Ishikawa (cell line): ENCODE measurements around the gene MBTPS1.

Source experiments
- CREB1 ChIP-seq: IDR thresholded peaks from 2 replicates; pipeline ENCODE4 v1.6.1; 2012; ENCODE audit warnings: low read depth
- EGR1 ChIP-seq: IDR thresholded peaks from 2 replicates; pipeline ENCODE4 v1.6.1; 2012
- EP300 ChIP-seq: IDR thresholded peaks from 2 replicates; pipeline ENCODE4 v1.6.1; 2012; ENCODE audit warnings: borderline replicate concordance
- FOXM1 ChIP-seq: IDR thresholded peaks from 2 replicates; pipeline ENCODE4 v1.6.1; 2012; ENCODE audit warnings: low read depth, borderline replicate concordance
- NFIC ChIP-seq: IDR thresholded peaks from 2 replicates; pipeline ENCODE4 v1.6.1; 2012
- RAD21 ChIP-seq: IDR thresholded peaks from 2 replicates; pipeline ENCODE4 v1.6.1; 2012; ENCODE audit warnings: low read depth
- TAF1 ChIP-seq: IDR thresholded peaks from 2 replicates; pipeline ENCODE4 v1.6.1; 2012; ENCODE audit warnings: low read depth, mild to moderate bottlenecking
- TCF12 ChIP-seq: IDR thresholded peaks from 2 replicates; pipeline ENCODE4 v1.6.1; 2012; ENCODE audit warnings: low read depth
- TEAD4 ChIP-seq: IDR thresholded peaks from 2 replicates; pipeline ENCODE4 v1.6.1; 2012
- YY1 ChIP-seq: IDR thresholded peaks from 2 replicates; pipeline ENCODE4 v1.6.1; 2012; ENCODE audit warnings: low read depth
- TF ChIP-seq, protein P1 (sequence below): IDR thresholded peaks from 2 replicates; pipeline ENCODE4 v1.6.1; 2012
- TF ChIP-seq, protein P2 (sequence below): IDR thresholded peaks from 2 replicates; pipeline ENCODE4 v1.6.1; 2012

DNA sequence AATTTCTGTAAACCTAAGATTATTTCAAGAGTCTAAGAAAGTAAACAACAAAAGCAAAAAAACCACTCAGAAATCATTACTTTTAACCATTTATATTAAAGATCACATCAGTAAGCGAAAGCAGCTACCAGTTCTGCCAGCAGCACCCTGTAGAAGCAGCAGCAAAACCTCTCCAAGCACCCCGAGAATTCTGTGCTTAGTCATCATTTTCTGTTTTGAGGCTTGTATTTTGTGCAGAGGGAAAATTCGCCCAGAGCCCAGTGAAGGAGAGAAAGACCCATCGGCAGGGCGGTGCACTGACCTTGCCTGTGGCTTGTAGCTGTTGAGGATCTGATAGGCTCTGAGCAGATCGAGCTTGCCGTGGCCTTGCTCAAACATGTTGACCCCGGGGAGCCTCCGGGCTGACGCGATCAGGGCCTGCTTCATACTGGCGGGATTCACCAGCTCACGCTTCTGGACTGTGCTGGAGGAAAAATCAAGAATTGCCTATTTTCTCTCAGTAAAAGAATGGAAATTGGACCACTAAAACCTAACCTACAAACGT lies 35.2 kb downstream of the MBTPS1 start:
- TF ChIP-seq RAD21 (no peak), YY1 (no peak), EGR1 (no peak), TEAD4 (no peak), TAF1 (no peak), EP300 (no peak), FOXM1 (no peak), NFIC (no peak), TCF12 (no peak), CREB1 (no peak)
- TF ChIP-seq, protein P1, sequence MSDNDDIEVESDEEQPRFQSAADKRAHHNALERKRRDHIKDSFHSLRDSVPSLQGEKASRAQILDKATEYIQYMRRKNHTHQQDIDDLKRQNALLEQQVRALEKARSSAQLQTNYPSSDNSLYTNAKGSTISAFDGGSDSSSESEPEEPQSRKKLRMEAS: no peak
- TF ChIP-seq, protein P2, sequence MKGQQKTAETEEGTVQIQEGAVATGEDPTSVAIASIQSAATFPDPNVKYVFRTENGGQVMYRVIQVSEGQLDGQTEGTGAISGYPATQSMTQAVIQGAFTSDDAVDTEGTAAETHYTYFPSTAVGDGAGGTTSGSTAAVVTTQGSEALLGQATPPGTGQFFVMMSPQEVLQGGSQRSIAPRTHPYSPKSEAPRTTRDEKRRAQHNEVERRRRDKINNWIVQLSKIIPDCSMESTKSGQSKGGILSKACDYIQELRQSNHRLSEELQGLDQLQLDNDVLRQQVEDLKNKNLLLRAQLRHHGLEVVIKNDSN: no peak
